PC-9 (cell line): ENCODE results near the gene ALX4.

Source experiments
- CTCF ChIP-seq: fragments of 200-600 bp; sonication (generic); conservative IDR thresholded peaks from 2 replicates; pipeline ENCODE4 v1.6.1; 2017; ENCODE audit warnings: mixed run types, antibody characterized with exemption, mild to moderate bottlenecking, moderate library complexity
- EZH2 ChIP-seq: fragments of 200-600 bp; sonication (generic); IDR thresholded peaks from 2 replicates; pipeline ENCODE4 v1.8.0; 2017; ENCODE audit warnings: antibody characterized with exemption, low read depth

DNA sequence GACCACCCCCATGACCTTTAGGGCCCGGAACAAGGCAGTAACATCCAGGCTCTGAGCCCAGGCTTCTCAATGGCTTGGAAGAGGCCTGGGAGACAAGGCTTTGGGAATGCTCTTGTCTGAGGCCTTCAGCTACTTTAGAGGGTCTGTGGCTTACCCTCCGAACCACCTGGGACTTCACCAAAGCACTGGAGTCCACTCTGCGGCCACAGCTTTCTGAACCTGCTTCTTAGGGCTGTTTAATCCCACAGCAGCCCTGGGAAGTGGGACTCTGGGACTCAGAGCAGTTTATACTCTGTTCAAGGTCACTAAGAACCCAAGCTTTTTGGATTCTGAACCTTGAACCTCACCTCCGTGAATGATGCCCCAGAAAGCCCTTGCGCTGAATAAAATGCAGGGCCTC is 30.7 kb upstream of the ALX4 start:
- TF ChIP-seq CTCF (no peak), EZH2 (no peak)
